A549 (cell line): ENCODE data around the gene ASPA.

ENCODE experiments used
- CHD4 ChIP-seq: fragments of 200-600 bp; sonication (generic); IDR thresholded peaks from 2 replicates; pipeline ENCODE4 v1.6.1; 2016; ENCODE audit warnings: antibody characterized with exemption, mild to moderate bottlenecking, borderline replicate concordance
- RAD21 ChIP-seq, 2 experiments: fragments of >200 bp in 1 of 2; sonication (Bioruptor Twin) in 1 of 2; formaldehyde crosslinking in 1 of 2; IDR thresholded peaks in 1 of 2; conservative IDR thresholded peaks in 1 of 2; 2 replicates in 1 of 2; 3 replicates in 1 of 2; pipeline ENCODE4 v1.6.1; 2012 to 2018; ENCODE audit warnings: inconsistent platforms in 1 of 2
- TF ChIP-seq, protein P1 (sequence below): fragments of >200 bp; sonication (Bioruptor Twin); formaldehyde crosslinking; IDR thresholded peaks from 3 replicates; pipeline ENCODE4 v1.5.1; 2016

- TF ChIP-seq, protein P1, sequence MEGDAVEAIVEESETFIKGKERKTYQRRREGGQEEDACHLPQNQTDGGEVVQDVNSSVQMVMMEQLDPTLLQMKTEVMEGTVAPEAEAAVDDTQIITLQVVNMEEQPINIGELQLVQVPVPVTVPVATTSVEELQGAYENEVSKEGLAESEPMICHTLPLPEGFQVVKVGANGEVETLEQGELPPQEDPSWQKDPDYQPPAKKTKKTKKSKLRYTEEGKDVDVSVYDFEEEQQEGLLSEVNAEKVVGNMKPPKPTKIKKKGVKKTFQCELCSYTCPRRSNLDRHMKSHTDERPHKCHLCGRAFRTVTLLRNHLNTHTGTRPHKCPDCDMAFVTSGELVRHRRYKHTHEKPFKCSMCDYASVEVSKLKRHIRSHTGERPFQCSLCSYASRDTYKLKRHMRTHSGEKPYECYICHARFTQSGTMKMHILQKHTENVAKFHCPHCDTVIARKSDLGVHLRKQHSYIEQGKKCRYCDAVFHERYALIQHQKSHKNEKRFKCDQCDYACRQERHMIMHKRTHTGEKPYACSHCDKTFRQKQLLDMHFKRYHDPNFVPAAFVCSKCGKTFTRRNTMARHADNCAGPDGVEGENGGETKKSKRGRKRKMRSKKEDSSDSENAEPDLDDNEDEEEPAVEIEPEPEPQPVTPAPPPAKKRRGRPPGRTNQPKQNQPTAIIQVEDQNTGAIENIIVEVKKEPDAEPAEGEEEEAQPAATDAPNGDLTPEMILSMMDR = no peak
- TF ChIP-seq CHD4 (no peak), RAD21 (conservative IDR thresholded peaks at IDR 0.05 in 1 of 2, IDR thresholded peaks at IDR 0.05 in 1 of 2) (no peak)
Measured at GRCh38 chr17:3507071-3507470, 31.3 kb downstream of the ASPA start.
